Activated T-cell treated with anti-CD3 and anti-CD28 coated beads for 24 hours (primary cell): ENCODE data around the gene ARMC7.

Experiments
- DNase-seq: peaks from one replicate; pipeline ENCODE4 v3.0.0-alpha.2; 2020; ENCODE audit warnings: low read depth

The ARMC7 gene

DNA sequence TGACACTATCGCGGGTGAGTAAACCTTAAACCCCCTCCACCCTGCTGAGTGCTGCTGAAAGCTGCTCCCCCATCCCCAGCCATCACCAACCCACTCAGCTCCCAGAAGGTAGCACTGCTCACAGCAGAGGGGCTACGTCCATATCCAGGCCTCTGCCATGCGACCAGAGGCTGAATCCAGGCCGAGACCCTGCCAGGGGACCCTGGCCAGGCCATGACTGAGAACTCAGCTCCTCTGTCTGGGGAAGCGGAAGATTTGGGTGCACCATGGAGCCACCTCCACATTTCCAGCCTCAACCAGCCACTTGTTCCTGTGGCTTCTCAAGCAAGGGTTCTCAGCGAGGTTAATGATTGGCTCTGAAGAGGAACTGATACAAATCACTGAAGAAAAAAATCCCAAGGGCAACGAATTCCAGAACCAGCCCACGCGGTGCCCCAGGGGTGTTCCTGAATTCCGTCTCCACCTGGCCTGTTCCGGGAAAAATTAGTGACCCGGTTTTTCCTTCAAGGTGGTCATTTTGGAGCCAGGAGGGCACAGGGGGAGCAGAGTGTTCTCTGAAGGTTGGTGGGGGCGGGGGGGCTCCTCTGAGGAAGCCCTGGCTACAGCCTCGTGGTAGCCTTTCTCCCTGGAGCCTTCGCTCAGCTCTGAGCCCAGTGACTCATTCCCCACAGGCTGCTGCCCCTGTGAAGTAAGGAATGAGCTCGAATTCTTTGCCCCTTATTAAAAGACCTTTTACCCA is 31.3 kb upstream of the ARMC7 start:
- no peak for DNase-seq

DNA sequence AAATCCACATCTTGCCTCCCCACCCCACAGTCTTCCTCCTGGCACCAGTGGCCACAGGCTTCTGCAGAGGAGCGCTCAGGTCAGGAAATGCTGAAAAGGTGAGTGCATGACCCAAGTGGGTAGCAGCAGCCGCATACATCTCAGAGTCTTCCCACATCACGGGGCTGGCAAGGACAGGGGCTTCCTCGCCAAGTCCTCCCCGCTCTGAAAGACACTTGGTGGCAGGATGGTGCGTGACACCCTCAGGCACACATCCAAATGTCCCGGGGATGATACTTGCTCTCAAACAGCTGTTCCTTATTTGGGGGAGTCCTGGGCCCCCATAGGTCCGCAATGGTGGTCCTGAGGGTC is 30.8 kb upstream of the ARMC7 start:
- no peak for DNase-seq

DNA sequence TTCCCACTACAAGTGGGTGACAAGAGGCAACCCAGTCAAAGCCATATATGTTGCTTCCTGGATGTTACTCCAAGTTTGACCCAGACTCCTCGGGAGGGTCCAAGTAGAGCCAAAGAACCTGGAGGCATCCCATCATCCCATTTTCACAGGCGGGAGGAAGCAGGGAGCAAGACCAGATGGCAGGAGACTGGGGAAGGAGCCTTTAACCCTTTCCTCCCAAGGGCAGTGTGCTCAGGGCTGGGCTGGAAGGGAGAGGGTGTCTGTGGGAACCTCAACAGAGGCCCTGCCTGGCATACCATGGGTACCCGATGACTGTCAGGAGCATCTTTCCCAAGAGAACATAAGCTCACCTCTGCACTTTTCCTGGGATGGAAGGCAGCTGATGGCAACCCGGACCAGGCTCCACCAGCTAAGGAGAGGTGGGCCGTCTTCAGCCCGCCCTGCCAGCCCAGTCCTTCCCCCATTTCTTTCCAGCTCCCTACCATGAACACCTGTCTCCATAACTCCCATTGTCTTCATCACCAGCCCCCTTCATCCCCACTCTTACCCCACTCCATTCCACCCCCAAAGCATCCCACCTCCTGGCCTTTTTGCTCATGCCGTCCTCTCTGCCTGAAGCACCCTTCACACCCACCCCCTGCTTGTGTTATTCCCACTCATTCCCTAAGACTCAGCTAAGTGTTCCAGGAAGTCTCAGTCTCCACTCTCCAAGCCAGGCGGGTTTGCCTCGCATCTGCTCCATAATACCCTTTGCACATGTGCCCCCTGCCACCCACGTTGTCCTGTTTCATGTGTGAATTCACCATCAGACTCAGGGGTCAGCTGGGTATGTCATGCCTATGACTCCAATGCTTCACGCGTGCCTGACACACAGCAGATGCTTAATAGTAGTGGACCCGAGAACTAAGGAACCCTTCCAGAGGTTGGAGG is 27.9 kb upstream of the ARMC7 start:
- no peak for DNase-seq

DNA sequence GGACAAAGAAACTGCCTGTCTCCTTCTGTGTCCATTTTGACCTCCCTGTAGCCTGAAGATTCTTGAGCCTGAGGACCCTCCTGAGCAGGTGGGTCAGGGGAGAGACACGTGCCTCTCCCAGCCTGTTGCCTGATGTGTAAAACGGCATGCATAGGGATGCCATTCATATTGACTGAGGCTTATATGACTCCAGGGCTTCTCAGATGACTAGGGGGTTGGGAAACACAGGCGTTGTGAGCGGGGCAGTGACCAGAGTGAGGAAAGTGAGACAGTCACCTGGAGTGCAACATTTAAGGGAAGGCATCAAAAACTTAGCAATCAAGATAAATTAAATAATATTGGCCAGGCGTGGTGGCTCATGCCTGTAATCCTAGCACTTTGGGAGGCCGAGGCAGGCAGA is 27.1 kb upstream of the ARMC7 start:
- DNase-seq = no peak

DNA sequence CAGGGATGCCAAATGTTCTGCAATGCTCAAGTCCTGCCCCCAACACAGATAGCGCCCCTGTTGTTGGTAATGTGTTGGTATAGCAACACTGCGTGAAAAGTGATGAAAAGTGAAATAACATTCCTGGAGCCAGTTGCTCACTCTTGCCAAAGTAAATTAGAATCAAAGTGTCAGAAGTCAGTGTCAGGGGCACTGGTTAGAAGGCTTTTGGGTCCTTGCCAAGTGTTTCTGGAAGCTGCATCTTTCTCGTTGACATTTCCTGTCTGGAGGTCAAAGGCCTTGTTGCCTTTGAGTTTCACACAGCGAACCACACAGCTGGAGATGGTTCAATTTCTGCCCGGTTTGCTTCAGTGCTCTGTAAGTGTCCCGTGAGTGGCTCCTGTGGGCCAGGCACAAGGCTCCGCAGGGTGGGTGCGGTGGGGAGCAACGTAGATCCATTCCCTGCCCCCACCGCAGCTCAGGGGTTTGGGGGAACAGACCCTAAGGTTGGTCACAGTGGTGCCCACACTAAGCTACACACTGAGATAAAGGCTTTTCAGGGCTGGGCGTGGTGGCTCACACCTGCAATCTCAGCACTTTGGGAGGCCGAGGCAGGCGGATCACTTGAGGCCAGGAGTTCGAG is 25.6 kb upstream of the ARMC7 start:
- DNase-seq = no peak

DNA sequence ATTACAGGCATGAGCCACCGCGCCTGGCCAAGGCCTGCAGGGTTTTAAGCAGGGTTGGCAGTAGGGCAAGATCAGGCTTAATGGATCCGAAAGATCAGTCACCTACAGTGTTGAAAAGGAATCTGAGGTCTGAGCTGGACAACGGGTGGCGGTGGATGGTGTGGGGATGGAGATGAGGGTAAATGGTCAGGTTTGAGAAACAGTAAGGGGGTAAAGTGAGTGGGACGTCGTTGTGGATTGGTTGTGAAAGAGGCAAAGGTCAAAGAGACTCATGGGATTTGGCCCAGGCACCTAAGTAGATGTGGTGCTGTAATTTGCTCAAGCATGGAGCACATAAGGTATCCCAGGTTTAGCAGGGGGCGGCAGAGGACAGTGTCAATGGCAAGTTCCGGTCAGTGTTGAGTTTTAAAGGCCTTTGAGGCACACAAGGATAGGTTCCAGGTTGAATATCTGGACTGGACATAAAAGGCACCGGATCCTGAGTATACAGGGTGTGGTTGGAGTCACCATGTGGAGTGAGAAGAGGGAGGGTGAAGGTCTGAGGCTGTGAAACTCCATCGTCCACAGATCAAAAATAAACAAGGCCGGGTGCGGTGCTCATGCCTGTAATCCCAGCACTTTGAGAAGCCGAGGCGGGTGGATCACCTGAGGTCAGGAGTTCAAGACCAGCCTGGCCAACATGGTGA is 23.1 kb upstream of the ARMC7 start:
- DNase-seq = no peak

DNA sequence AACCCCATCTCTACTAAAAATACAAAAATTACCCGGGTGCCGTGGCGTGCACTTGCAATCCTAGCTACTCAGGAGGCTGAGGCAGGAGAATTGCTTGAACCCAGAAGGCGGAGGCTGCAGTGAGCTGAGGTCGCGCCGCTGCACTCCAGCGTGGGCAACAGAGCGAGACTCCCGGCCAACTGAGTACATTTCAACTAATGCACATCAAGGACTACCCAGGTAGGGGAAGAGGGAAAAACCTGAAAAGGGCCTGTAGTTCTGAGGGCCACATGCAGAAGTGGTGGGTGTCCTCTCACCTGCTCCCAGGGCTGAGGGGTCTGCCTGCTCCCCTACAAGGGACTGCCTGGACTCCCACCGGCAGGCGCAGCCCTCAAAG is 22.6 kb upstream of the ARMC7 start:
- no peak for DNase-seq

DNA sequence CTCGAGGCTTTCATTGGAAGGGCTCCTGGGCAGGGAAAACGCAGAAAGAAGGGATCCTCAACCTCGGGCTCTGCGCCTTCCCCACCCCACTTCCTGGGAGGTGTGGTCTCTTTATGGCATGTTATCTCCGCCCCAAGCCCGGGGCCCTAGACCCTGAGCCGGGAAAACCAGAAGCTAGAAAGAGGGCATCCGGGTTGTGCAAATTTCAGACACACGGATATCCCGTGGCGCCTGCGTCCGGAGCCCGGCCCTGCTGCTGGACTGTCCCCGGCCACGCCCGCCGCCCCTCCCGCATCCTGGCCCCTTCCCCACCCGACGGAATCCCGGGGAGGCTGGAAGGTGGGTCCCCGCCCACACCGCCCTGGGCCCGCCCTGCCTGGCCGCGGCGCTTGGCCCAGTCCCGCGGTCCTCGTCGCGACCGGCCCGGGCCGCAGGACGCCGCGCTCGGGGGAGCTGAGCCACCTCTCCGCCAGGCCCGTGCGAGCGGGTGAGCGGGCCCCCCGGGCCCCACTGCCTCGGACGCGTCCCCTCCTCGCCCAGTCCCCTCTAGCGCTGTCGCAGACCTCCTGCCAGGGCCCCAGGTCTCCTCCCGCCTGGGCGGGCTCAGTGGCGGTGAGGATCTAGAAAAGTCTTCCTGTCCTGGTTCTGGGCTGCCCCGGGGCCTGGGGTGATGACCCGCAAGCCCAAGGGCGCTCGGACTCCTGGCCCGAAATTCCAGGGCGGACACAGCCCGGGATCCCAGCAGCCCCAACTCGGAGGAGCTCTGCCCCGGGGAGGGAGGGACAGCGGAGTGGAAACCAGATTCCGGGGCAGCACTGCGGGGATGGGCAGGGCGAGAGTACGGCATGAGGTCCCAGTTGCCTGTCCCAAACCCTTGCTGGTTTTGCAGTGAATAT is 22.0 kb upstream of the ARMC7 start, which contains the start of gene SLC16A5:
SLC16A5 (plus strand) TSS at position 397 of the 896 bp plus-strand sequence. CDS start 5,683 bp downstream, outside the sequence.
- DNase-seq = no peak

DNA sequence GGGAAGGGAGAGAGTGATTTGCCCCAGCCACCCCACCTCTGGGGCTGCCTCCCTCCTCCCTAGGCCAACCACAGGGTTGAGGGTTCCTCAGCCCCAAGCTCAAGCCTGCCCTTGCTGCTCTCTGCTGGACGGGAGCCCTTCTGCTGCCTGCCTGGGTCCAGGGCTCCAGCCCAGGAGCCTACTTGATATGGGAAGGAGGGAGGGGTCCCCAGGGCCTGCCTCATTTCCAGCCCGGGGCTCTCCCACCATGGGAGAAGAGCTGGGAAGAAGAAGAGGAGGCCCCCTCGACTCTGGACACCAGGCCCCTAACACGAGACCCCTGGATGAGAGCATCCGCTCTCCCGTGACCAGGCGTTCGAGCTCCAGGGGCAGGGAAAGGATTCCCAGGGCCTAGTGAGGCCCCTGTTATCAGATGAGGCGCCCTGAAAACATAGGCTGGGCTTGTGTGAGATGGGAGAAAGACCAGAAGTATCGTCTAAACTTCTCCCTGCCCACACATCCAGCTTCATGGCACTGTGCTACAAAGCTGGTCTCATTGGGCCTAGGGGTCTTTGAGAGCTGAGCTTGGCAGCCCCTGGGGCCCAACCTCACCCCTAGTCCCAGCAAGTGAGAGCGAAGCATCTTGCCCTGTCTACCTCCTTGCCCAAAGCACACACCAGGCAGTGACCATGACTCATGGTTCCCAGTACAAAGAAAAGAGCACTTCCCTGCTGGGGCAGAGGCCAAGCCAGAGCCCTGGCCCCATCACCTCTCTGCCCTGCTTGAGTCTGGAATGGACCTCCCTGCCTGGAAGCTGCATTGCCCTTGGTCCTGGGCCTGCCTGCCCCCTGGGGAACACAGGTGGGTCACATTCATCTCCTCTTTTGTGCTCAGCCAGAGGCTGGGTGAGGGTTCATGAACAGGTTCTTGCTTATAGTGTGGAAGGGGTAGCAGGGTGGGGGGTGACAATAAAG is 21.0 kb upstream of the ARMC7 start:
- no peak for DNase-seq

DNA sequence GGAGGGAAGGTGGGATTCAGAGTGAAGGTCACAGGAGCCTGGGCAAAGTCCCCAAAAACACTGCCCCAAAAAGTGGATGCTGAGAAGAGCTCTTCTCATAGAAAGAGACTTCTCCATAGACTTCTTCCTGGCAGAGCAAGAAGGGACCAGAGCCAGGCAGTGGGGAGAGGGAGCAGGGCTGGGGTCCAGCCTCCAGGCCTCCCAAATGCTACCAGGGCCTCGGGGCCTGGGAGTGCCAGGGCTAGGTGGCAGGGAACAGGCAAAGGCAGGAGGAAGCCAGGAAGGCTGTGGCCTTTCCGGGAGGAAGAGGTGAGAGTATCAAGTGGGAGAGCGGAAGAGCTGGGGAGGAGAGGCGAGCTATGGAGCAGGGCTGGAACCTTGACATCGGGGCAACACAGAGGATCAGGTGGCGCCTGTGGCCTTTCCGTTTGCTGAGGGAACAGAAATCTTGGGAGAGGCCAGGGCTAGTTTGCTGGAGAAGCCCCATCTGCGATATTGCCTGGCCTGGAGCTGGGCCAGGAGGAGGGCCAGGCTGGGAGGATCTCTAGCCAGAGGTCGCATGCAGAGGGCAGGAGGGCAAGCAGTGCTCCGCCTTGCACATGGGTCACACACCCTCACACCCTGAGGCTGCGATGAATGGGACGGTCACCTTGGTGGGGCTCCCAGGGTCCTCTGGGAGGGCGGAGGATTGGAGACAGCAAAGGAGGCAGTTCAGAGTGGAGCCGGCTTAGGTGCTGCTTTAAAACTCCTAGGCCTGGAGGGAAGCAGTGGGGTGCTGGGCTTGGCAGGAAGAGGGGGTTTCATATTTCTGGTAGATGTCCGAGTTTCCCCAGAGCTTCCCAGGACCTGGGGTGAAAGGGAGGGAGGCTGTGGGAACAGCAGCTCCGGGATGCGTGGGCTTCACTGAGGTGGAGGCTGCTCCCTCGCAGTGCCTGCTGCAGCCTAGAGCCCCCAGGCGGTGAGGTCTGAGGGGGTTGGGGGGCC is 18.6 kb upstream of the ARMC7 start:
- no peak for DNase-seq

DNA sequence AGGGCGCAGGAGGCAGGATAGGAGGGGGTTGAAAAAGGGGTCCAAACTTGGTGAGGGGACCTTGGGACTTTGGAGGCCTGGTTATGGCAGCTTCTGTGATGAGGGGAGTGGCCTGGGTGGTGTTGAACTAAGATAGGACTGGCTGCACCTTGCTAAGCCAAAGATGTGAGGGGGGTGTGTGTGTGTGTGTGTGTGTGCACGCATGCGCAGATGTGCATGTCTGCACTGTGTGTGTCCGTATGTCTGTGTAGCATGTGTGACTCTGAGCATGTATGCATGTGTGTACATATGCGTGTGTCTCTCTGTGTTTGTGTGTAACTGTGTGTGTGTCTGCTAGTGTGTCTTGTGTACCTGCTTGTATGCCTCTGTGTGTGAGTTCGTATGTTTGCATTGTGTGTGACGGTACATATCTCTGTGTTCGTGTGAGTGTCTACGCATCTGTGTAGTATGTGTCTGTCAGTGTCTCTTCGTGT is 17.9 kb upstream of the ARMC7 start:
- no peak for DNase-seq

DNA sequence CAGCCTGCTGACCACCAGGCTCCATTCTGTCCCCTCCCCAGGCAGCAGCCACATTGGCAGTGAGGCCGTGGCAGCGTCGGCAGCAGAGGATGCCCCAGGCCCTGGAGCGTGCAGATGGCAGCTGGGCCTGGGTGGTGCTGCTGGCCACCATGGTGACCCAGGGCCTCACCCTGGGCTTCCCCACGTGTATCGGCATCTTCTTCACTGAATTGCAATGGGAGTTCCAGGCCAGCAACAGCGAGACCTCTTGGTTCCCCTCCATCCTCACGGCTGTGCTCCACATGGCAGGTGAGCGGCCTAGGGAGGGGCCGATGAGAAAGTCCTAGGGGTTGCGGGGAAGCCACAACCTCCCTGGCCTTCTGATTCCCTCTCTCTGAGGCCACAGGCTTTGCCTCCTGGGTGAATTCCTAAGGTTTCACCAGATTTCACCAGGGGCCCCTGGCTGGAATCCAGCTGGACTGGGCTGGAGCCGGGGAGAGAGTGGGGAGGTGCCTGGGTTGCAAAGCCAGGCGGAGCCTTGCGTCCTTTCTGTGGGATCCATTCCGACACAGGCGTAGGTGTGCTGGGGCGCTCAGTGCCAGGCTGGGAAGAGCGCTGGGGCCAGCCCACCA is 16.1 kb upstream of the ARMC7 start:
- no peak for DNase-seq

DNA sequence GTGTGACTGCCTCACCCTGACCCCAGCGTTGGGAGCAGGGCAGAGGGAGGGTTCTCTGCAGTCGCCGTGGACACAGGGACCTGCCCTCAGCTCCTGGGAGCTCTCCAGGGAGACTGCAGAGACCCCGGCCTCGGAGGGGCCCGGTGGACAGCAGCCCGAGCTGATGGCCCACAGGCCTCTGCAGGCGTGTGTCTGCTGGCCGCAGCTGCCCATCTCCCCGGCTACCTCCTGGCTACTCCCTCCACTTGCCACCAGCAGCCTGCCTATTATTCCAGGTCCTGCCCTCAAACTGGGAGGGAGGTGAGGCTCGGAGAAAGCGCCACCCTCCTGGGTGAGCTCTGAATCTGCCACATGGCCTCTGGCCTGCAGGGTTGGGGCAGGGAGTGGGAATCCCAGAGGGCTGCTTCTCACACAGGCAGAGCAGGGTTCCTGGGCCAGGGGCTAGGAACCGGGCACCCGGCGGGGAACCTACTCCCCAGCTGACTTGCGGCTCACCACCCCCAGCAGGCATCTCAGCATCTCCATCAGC is 14.8 kb upstream of the ARMC7 start:
- no peak for DNase-seq

DNA sequence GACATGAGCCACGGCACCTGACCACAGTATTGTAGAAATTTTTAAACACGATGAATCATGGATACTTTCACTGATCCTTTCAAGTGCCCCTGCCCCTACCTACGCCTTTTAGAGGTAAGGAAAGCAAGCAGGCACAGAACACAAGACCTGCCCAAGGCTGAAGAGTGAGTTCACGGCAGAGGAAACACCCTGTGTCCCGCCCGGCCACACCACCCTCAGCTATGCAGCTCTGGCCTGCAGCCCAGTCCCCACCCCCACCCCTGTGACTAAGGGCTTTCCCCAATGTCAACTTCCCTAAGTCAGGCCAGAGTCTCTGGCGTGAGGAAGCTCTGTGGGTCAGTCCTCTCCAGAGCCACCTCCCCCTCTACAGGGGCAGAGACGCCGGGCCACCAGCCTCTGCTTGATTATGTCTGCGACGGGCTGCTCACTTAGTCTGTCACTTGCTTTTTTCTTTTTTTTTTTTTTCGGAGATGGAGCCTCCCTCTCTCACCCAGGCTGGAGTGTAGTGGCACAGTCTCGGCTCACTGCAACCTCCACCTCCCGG is 13.6 kb upstream of the ARMC7 start:
- DNase-seq = no peak

DNA sequence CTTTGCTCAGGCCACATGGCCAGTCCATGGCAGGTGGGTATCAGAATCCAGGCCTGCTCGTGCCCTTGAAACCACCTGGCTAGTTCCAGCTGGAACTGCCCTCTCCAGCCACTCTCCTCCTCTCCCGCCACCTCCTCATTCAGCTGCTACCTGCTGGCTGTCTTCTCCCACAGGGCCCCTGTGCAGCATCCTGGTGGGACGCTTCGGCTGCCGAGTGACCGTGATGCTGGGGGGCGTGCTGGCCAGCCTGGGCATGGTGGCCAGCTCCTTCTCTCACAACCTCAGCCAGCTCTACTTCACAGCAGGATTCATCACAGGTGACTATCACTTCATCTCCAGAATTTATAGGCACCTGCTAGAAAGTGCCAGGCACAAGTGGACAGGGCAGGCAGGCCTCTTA is 11.9 kb upstream of the ARMC7 start:
- no peak for DNase-seq

DNA sequence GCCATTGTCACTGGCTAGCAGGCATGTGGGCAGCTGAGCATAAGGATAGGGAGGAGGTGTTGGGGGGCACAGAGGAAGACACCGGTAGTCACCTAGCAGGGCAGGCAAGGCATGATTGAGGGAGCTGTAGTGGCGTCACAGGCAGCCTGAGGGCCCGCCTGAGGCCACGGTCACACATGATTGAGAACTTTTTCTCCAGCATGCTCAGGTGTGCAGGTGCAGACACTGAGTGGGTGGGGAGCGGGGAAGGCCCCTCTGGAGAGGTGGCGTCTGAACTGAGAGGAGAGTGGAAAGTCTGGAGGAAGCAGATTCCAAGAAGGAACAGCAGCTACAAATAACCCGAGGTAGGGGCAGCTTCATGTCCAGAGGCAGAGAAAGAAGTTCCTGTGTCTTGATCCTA is 10.9 kb upstream of the ARMC7 start:
- no peak for DNase-seq

DNA sequence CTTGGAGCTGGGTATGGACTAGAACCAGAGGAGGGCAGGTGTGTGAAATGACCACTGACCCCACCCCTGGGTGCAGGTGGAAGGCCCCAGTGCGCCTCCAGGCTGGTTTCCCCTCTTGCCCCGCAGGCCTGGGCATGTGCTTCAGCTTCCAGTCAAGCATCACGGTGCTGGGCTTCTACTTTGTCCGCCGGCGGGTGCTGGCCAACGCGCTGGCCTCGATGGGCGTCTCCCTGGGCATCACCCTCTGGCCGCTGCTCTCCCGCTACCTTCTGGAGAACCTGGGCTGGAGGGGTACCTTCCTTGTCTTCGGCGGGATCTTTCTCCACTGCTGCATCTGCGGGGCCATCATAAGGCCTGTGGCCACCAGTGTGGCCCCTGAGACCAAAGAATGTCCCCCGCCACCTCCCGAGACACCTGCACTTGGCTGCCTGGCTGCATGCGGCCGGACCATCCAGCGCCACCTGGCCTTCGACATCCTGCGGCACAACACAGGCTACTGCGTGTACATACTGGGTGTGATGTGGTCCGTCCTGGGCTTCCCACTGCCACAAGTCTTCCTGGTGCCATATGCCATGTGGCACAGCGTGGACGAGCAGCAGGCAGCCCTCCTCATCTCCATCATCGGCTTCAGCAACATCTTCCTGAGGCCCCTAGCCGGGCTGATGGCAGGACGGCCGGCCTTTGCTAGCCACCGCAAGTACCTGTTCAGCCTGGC is 9.7 kb upstream of the ARMC7 start:
- no peak for DNase-seq
